ENCODE data around the gene TRANK1. TPM values are rescaled to one million over a fixed set of nuclear protein-coding genes. Genes with fewer than 3 reads are reported as not detected.

Gene TRANK1
- total RNA-seq, 2 experiments from 2014 or later: 39.2 to 44.8 TPM

GRCh38 chr3:36814776-36815175, 130.1 kb downstream of the TRANK1 start:
- H3K9me3 ChIP-seq (ENCODE audit: control insufficient read depth in 1 of 2, insufficient read depth in 1 of 2, low read length in 2 of 2): no peaks in the 10 kb centered on the region
- intact Hi-C loops (cut with DNase I, micrococcal nuclease): no loop called here
- TF ChIP-seq CTCF (IDR thresholded peaks at IDR 0.05): no peak
- no peak overlapping the region for H3K4me3 ChIP-seq (ENCODE audit: low read length)
- no peaks in the 10 kb centered on the region for H3K9me3 Mint-ChIP-seq
- ATAC-seq (ENCODE audit: poor library complexity) (no peak), DNase-seq (no peak)
- H3K36me3 ChIP-seq (ENCODE audit: insufficient read depth, low read length): no peaks in the 10 kb centered on the region
- H3K27me3 Mint-ChIP-seq: no peaks in the 10 kb centered on the region
- no peaks in the 10 kb centered on the region for H3K27me3 ChIP-seq (ENCODE audit: control insufficient read depth in 1 of 2, insufficient read depth in 2 of 2, low read length in 2 of 2)
- H3K27ac Mint-ChIP-seq: no peak overlapping the region
- ChIA-PET POLR2A (no interaction called here), CTCF (no interaction called here)
- H3K36me3 Mint-ChIP-seq (ENCODE audit: low read depth): no peaks in the 10 kb centered on the region
- H3K4me1 ChIP-seq (ENCODE audit: insufficient read depth, low read length): no peaks in the 10 kb centered on the region
- H3K4me3 Mint-ChIP-seq: no peak overlapping the region
- H3K4me1 Mint-ChIP-seq (ENCODE audit: low read depth): no peaks in the 10 kb centered on the region
- no peak overlapping the region for H3K27ac ChIP-seq (ENCODE audit: low read depth in 1 of 2, low read length in 2 of 2)

GRCh38 chr3:36814066-36814717, 130.7 kb downstream of the TRANK1 start:
- Histone ChIP-seq H3K4me3 (ENCODE audit: low read length) (no peak overlapping the region), H3K36me3 (ENCODE audit: insufficient read depth, low read length) (no peaks in the 10 kb centered on the region), H3K4me1 (ENCODE audit: insufficient read depth, low read length) (no peaks in the 10 kb centered on the region), H3K27me3 (ENCODE audit: control insufficient read depth in 1 of 2, insufficient read depth in 2 of 2, low read length in 2 of 2) (no peaks in the 10 kb centered on the region), H3K27ac (ENCODE audit: low read depth in 1 of 2, low read length in 2 of 2) (no peak overlapping the region), H3K9me3 (ENCODE audit: control insufficient read depth in 1 of 2, insufficient read depth in 1 of 2, low read length in 2 of 2) (no peaks in the 10 kb centered on the region)
- Mint-ChIP-seq H3K36me3 (ENCODE audit: low read depth) (no peaks in the 10 kb centered on the region), H3K27me3 (no peaks in the 10 kb centered on the region), H3K9me3 (no peaks in the 10 kb centered on the region), H3K4me1 (ENCODE audit: low read depth) (no peaks in the 10 kb centered on the region), H3K4me3 (no peak overlapping the region), H3K27ac (no peak overlapping the region)
- ChIA-PET POLR2A (no interaction called here), CTCF (interaction anchor here (1.0 kb wide), 1 partner anchor 12 kb away, joined by 3 read pairs; no protein-coding TSS in a partner anchor)
- intact Hi-C loops (cut with DNase I, micrococcal nuclease): no loop called here
- no peak for ATAC-seq (ENCODE audit: poor library complexity)
- no peak for TF ChIP-seq CTCF (IDR thresholded peaks at IDR 0.05)
- no peak for DNase-seq

- ATAC-seq (ENCODE audit: poor library complexity) (no peak), DNase-seq (no peak)
- CTCF ChIA-PET: interaction anchor here (1.0 kb wide), 1 partner anchor 13 kb away, joined by 3 read pairs; no protein-coding TSS in a partner anchor
- intact Hi-C loops (cut with DNase I, micrococcal nuclease): no loop called here
- Mint-ChIP-seq H3K9me3 (no peaks in the 10 kb centered on the region), H3K4me3 (no peak overlapping the region), H3K4me1 (ENCODE audit: low read depth) (no peaks in the 10 kb centered on the region), H3K36me3 (ENCODE audit: low read depth) (no peaks in the 10 kb centered on the region), H3K27me3 (peaks cover under 1% of the 10 kb centered on the region), H3K27ac (no peak overlapping the region)
- POLR2A ChIA-PET: no interaction called here
- Histone ChIP-seq H3K4me3 (ENCODE audit: low read length) (no peak overlapping the region), H3K4me1 (ENCODE audit: insufficient read depth, low read length) (no peaks in the 10 kb centered on the region), H3K9me3 (ENCODE audit: control insufficient read depth in 1 of 2, insufficient read depth in 1 of 2, low read length in 2 of 2) (no peaks in the 10 kb centered on the region), H3K36me3 (ENCODE audit: insufficient read depth, low read length) (no peaks in the 10 kb centered on the region), H3K27ac (ENCODE audit: low read depth in 1 of 2, low read length in 2 of 2) (no peak overlapping the region), H3K27me3 (ENCODE audit: control insufficient read depth in 1 of 2, insufficient read depth in 2 of 2, low read length in 2 of 2) (no peaks in the 10 kb centered on the region)
- no peak for TF ChIP-seq CTCF (IDR thresholded peaks at IDR 0.05)
Measured at GRCh38 chr3:36813305-36813704, 131.5 kb downstream of the TRANK1 start.
